ENCODE results near the gene FGFBP3. TPM values are rescaled to one million over a fixed set of nuclear protein-coding genes. Genes with fewer than 3 reads are reported as not detected.

FGFBP3 gene
- total RNA-seq, 4 donors from 2014 or later: 1.2 TPM; not detected in 2

DNA sequence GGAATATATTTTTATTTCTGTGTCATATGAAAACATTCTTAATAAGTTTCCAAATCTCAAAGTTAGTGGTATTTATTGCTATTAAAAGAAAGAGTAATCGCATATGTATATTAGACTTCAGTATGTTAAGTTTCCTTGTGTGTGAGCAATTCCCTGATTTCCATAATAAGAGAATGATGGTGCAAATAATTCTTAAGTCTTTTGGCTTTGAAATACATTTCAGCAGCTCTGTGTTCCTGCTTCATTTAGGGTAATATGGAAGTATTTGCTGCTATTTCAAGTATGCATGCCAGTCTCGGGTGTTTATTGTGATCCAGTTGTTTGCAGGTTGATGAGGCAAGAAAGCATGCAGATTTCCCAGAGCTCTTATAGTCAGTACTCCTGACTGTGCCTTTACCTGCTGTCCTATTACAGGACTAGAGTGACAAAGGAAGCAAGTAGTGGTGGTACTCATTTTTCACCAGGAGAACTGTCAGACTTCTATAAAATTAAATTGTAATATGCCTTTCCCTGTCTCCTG lies 43.7 kb downstream of the FGFBP3 start:
- no peaks in the 10 kb centered on the region for H3K4me1 ChIP-seq
- TF ChIP-seq POLR2A (IDR thresholded peaks at IDR 0.05) (no peak), CTCF (IDR thresholded peaks at IDR 0.05) (no peak)
- no peak overlapping the region for H3K27ac ChIP-seq
- no peaks in the 10 kb centered on the region for H3K36me3 ChIP-seq
- no peaks in the 10 kb centered on the region for H3K9me3 ChIP-seq
- H3K4me3 ChIP-seq: no peak overlapping the region
- no peak for DNase-seq
- intact Hi-C loops (cut with DNase I; ENCODE audit: low total_unique reads): no loop called here
- H3K27me3 ChIP-seq: no peaks in the 10 kb centered on the region

DNA sequence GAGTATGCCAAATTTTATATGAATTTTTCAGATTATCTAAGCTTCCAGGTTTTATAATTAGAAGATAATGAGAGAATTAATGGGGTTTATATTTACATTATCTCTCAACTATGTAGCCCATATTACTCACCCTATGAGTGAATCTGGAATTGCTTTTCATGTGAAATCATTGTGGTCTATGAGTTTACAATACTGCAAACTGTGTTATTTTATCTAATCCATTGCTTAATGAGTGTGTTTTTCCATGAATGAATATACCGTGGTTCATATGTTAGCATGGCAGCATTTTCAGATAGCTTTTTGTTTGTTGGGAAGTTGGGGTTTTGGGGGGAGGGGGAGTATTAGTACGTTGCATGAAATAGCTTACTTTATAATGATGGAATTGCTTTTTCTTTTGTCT lies 44.5 kb downstream of the FGFBP3 start:
- H3K4me1 ChIP-seq: no peaks in the 10 kb centered on the region
- TF ChIP-seq POLR2A (IDR thresholded peaks at IDR 0.05) (no peak), CTCF (IDR thresholded peaks at IDR 0.05) (no peak)
- no peak overlapping the region for H3K27ac ChIP-seq
- no peaks in the 10 kb centered on the region for H3K36me3 ChIP-seq
- no peak for DNase-seq
- intact Hi-C loops (cut with DNase I; ENCODE audit: low total_unique reads): no loop called here
- H3K4me3 ChIP-seq: no peak overlapping the region
- no peaks in the 10 kb centered on the region for H3K27me3 ChIP-seq
- H3K9me3 ChIP-seq: no peaks in the 10 kb centered on the region

GRCh38 chr10:91864099-91864498 lies 45.2 kb downstream of the FGFBP3 start:
- intact Hi-C loops (cut with DNase I; ENCODE audit: low total_unique reads): no loop called here
- DNase-seq: no peak
- no peak overlapping the region for H3K4me3 ChIP-seq
- H3K9me3 ChIP-seq: no peaks in the 10 kb centered on the region
- no peaks in the 10 kb centered on the region for H3K27me3 ChIP-seq
- no peaks in the 10 kb centered on the region for H3K36me3 ChIP-seq
- H3K4me1 ChIP-seq: no peaks in the 10 kb centered on the region
- no peak overlapping the region for H3K27ac ChIP-seq
- TF ChIP-seq CTCF (IDR thresholded peaks at IDR 0.05) (no peak), POLR2A (IDR thresholded peaks at IDR 0.05) (no peak)

DNA sequence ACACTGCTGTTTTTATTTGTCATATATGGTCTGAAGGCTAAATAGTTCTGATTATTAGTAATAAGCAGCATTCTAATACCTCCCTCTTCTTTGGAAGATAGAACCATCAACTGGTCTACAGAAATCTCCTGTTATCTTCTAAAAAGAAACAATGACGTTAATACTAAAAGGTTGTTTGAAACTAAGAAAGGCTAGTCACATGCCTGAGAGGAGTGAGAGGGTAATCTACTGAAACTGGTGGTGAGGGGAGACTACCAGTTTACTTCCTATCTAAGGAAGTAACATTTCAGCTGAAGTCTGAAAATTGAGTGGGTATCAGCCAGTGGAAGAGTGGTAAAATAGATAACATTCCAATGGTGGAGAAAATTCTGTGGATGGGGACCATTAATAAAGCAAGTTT lies 48.4 kb downstream of the FGFBP3 start:
- no peaks in the 10 kb centered on the region for H3K9me3 ChIP-seq
- TF ChIP-seq CTCF (IDR thresholded peaks at IDR 0.05): no peak
- TF ChIP-seq POLR2A (IDR thresholded peaks at IDR 0.05): no peak
- H3K27me3 ChIP-seq: no peaks in the 10 kb centered on the region
- H3K4me3 ChIP-seq: no peak overlapping the region
- no peak for DNase-seq
- intact Hi-C loops (cut with DNase I; ENCODE audit: low total_unique reads): no loop called here
- H3K36me3 ChIP-seq: no peaks in the 10 kb centered on the region
- no peak overlapping the region for H3K27ac ChIP-seq
- no peaks in the 10 kb centered on the region for H3K4me1 ChIP-seq

- H3K27me3 ChIP-seq: no peaks in the 10 kb centered on the region
- TF ChIP-seq CTCF (IDR thresholded peaks at IDR 0.05): peak in 1 of 4 experiments; percentile 16
- no peak for TF ChIP-seq POLR2A (IDR thresholded peaks at IDR 0.05)
- no peak overlapping the region for H3K4me3 ChIP-seq
These were observed 52.6 kb downstream of the FGFBP3 start for GRCh38 chr10:91856637-91857036.

More at GRCh38 chr10:91856637-91857036, 52.6 kb downstream of the FGFBP3 start:
- H3K4me1 ChIP-seq: no peaks in the 10 kb centered on the region
- no peak overlapping the region for H3K27ac ChIP-seq
- intact Hi-C loops (cut with DNase I; ENCODE audit: low total_unique reads): no loop called here
- H3K36me3 ChIP-seq: no peaks in the 10 kb centered on the region
- no peaks in the 10 kb centered on the region for H3K9me3 ChIP-seq
- DNase-seq: no peak

Small RNAs within 50 kb of the gene (small RNA-seq; reads per million reads assigned to genes)
- gene AL359198.2: not detected

Other genes starting within 250 kb of the FGFBP3 start
- gene TNKS2, start 111.1 kb downstream of the FGFBP3 start, total RNA-seq: 100 to 1,000 TPM in 1 of 4 donors, 10 to 100 TPM in 3; 33.8 to 102 (median 51.9) TPM
- 10 to 100 TPM; 31.8 to 95.8 (median 51.5) TPM for gene BTAF1, start 14.3 kb upstream of the FGFBP3 start, total RNA-seq